Peyer's patch (tissue), 4 donors: ENCODE data around the gene COLGALT1.

ENCODE experiments used
- CTCF ChIP-seq, 6 experiments: fragments of 450-650 bp in 4 of 6; fragments of 200-600 bp in 2 of 6; sonication (generic) in 1 of 6; IDR thresholded peaks; one replicate each; pipeline ENCODE4 v1.5.1; 2017 to 2019; ENCODE audit warnings: antibody characterized with exemption in 6 of 6, mild to moderate bottlenecking in 3 of 6, moderate library complexity in 1 of 6
- POLR2A ChIP-seq, 2 donors: fragments of 450-650 bp; IDR thresholded peaks; one replicate each; pipeline ENCODE4 v1.5.1; 2017; ENCODE audit warnings: antibody characterized with exemption in 2 of 2, mild to moderate bottlenecking in 2 of 2, moderate library complexity in 2 of 2

- TF ChIP-seq CTCF (IDR thresholded peaks at IDR 0.05) (no peak), POLR2A (IDR thresholded peaks at IDR 0.05) (no peak)
Measured at GRCh38 chr19:17562561-17562960, 7.1 kb downstream of the COLGALT1 start.
